Medulla oblongata (tissue), 1 donor: ENCODE measurements around the gene DCAF8.
A peak's percentile ranks its signal among the peaks of the same experiment; 100 is the strongest.

ENCODE experiments used
- DNase-seq: peaks from one replicate; pipeline ENCODE4 v3.0.0-alpha.2; 2015; ENCODE audit errors: extremely low spot score

The DCAF8 gene

GRCh38 chr1:160205242-160206035 lies 56.9 kb downstream of the DCAF8 start, which contains the start of gene PEA15:
Gene PEA15 (plus strand): TSS chr1:160205384. CDS start chr1:160211545, 6,161 bp downstream.
- peak; percentile 82 for DNase-seq

- DNase-seq = peak; percentile 77
These were observed 57.7 kb downstream of the DCAF8 start for GRCh38 chr1:160204526-160205241.

GRCh38 chr1:160200786-160201185 lies 61.6 kb downstream of the DCAF8 start:
- DNase-seq = no peak

- peak; percentile 61 for DNase-seq
These were observed 65.1 kb downstream of the DCAF8 start for GRCh38 chr1:160197231-160197630.

GRCh38 chr1:160196143-160196542 lies 66.2 kb downstream of the DCAF8 start:
- DNase-seq = no peak

- DNase-seq = no peak
These were observed 67.7 kb downstream of the DCAF8 start for GRCh38 chr1:160194737-160195059.

- DNase-seq = no peak
These were observed 68.3 kb downstream of the DCAF8 start for GRCh38 chr1:160193832-160194736.

GRCh38 chr1:160193091-160193819 lies 69.1 kb downstream of the DCAF8 start:
- DNase-seq = peak; percentile 96

GRCh38 chr1:160192234-160192633 lies 70.1 kb downstream of the DCAF8 start:
- DNase-seq = no peak

GRCh38 chr1:160191756-160192155 lies 70.6 kb downstream of the DCAF8 start:
- DNase-seq = no peak

- peak; percentile 53 for DNase-seq
These were observed 72.4 kb downstream of the DCAF8 start, which contains the start of gene CASQ1 for GRCh38 chr1:160189649-160190625. Gene CASQ1 (plus strand): TSS chr1:160190575. CDS start chr1:160190752, 177 bp downstream.

- no peak for DNase-seq
These were observed 74.0 kb downstream of the DCAF8 start for GRCh38 chr1:160188341-160188740.

GRCh38 chr1:160187407-160187806 lies 74.9 kb downstream of the DCAF8 start:
- no peak for DNase-seq

- DNase-seq = no peak
These were observed 75.6 kb downstream of the DCAF8 start for GRCh38 chr1:160186729-160187128.

GRCh38 chr1:160186246-160186645 lies 76.1 kb downstream of the DCAF8 start:
- no peak for DNase-seq

- no peak for DNase-seq
These were observed 83.0 kb downstream of the DCAF8 start for GRCh38 chr1:160179336-160179735.

- DNase-seq = no peak
These were observed 83.6 kb downstream of the DCAF8 start for GRCh38 chr1:160178731-160179130.

GRCh38 chr1:160177667-160178066 lies 84.7 kb downstream of the DCAF8 start:
- DNase-seq = no peak

- no peak for DNase-seq
These were observed 85.1 kb downstream of the DCAF8 start for GRCh38 chr1:160177231-160177630.

GRCh38 chr1:160171980-160172379 lies 90.4 kb downstream of the DCAF8 start:
- no peak for DNase-seq
